Measurements from ENCODE around the gene PTPN7.
"Not testable (repeated sequence)": the region's sequence is repeated elsewhere in the genome, so short reads cannot be mapped to it uniquely, and the experiment has no call there.

The PTPN7 gene

GRCh38 chr1:202160377-202160940 is at the start of gene PTPN7:
Gene PTPN7 (minus strand): TSS chr1:202160602. CDS start chr1:202159402, 1,200 bp downstream.
- peak; percentile 95 for DNase-seq

- no peak for DNase-seq
Observed at GRCh38 chr1:202208351-202208857, 48.0 kb upstream of the PTPN7 start.

GRCh38 chr1:202207292-202207691 is 46.9 kb upstream of the PTPN7 start:
- DNase-seq: no peak

GRCh38 chr1:202205523-202206190 is 45.3 kb upstream of the PTPN7 start:
- DNase-seq: peak; percentile 50

GRCh38 chr1:202204065-202204464 is 43.7 kb upstream of the PTPN7 start:
- DNase-seq: no peak

- DNase-seq: no peak
Observed at GRCh38 chr1:202203238-202204039, 43.0 kb upstream of the PTPN7 start.

GRCh38 chr1:202202500-202203168 is 42.2 kb upstream of the PTPN7 start:
- DNase-seq: no peak

- DNase-seq: no peak
Observed at GRCh38 chr1:202201971-202202370, 41.6 kb upstream of the PTPN7 start.

GRCh38 chr1:202201266-202201665 is 40.9 kb upstream of the PTPN7 start:
- no peak for DNase-seq

GRCh38 chr1:202200669-202201068 is 40.3 kb upstream of the PTPN7 start:
- DNase-seq: no peak

- DNase-seq: no peak
Observed at GRCh38 chr1:202200112-202200548, 39.7 kb upstream of the PTPN7 start.

GRCh38 chr1:202199040-202199889 is 38.9 kb upstream of the PTPN7 start:
- DNase-seq: no peak

- no peak for DNase-seq
Observed at GRCh38 chr1:202198366-202198724, 37.9 kb upstream of the PTPN7 start.

GRCh38 chr1:202197653-202198365 is 37.4 kb upstream of the PTPN7 start:
- DNase-seq: no peak

GRCh38 chr1:202194328-202194648 is 33.9 kb upstream of the PTPN7 start:
- DNase-seq: no peak

GRCh38 chr1:202193614-202194327 is 33.4 kb upstream of the PTPN7 start, which contains the start of gene LGR6:
Gene LGR6 (plus strand): TSS chr1:202193799. CDS start chr1:202193990, 191 bp downstream.
- no peak for DNase-seq

GRCh38 chr1:202192770-202193613 is 32.6 kb upstream of the PTPN7 start:
- DNase-seq: peak; percentile 80

- not testable (repeated sequence) for DNase-seq
Observed at GRCh38 chr1:202191391-202191790, 31.0 kb upstream of the PTPN7 start.

GRCh38 chr1:202189918-202190715 is 29.7 kb upstream of the PTPN7 start:
- no peak for DNase-seq

Measured in stimulated activated CD8-positive, alpha-beta memory T cell treated with anti-CD3 and anti-CD28 coated beads, Interleukin-4, amount 100 ng/mL, for 48 hours (primary cell).